T-helper 2 cell treated with Interferon-gamma antibody and Interleukin-4, amounts not matched to agents 100 ng/mL and 5 ng/mL, for 36 hours (primary cell): ENCODE data around the gene ARHGAP20. TPM values are rescaled to one million over a fixed set of nuclear protein-coding genes. Genes with fewer than 3 reads are reported as not detected.

ENCODE experiments used
- intact Hi-C: fragments of 100-400 bp; cut with micrococcal nuclease; formaldehyde crosslinking; loops from one replicate; pipeline ENCODE4 v1.15.1; 2023
- total RNA-seq: library from RNA; stranded (reverse); gene quantifications from 2 replicates; pipeline ENCODE4 v1.2.3, GENCODE V29; 2022

Gene ARHGAP20
- total RNA-seq, 1 donor from 2014 or later = not detected

GRCh38 chr11:110720431-110721275, 8.4 kb upstream of the ARHGAP20 start:
- intact Hi-C loops = no loop called here

- intact Hi-C loops = loop anchor here (10.0 kb wide), 1 partner anchor 518 kb away; no protein-coding TSS in a partner anchor
These were observed 4.1 kb upstream of the ARHGAP20 start for GRCh38 chr11:110716361-110716760.

- intact Hi-C loops = loop anchor here (10.0 kb wide), 1 partner anchor 519 kb away; no protein-coding TSS in a partner anchor
These were observed 3.3 kb upstream of the ARHGAP20 start for GRCh38 chr11:110715541-110715940.

GRCh38 chr11:110713449-110713776, 1.2 kb upstream of the ARHGAP20 start:
- intact Hi-C loops = loop anchor here (5.0 to 10.0 kb wide), 2 partner anchors 266 to 521 kb away; no protein-coding TSS in a partner anchor

- intact Hi-C loops = loop anchor here (5.0 to 10.0 kb wide), 2 partner anchors 266 to 522 kb away; no protein-coding TSS in a partner anchor
These were observed 617 bp upstream of the ARHGAP20 start for GRCh38 chr11:110712659-110713448.

GRCh38 chr11:110711448-110711775, 825 bp downstream of the ARHGAP20 start:
- intact Hi-C loops = loop anchor here (5.0 to 10.0 kb wide), 2 partner anchors 264 to 523 kb away; no protein-coding TSS in a partner anchor

GRCh38 chr11:110710628-110711381, 1.4 kb downstream of the ARHGAP20 start:
- intact Hi-C loops = loop anchor here (5.0 to 10.0 kb wide), 2 partner anchors 264 to 524 kb away; no protein-coding TSS in a partner anchor

GRCh38 chr11:110704210-110704864, 7.9 kb downstream of the ARHGAP20 start:
- intact Hi-C loops = no loop called here

- intact Hi-C loops = no loop called here
These were observed 20.3 kb downstream of the ARHGAP20 start for GRCh38 chr11:110691926-110692325.

GRCh38 chr11:110689306-110689705, 22.9 kb downstream of the ARHGAP20 start:
- intact Hi-C loops = no loop called here

- intact Hi-C loops = no loop called here
These were observed 32.8 kb downstream of the ARHGAP20 start for GRCh38 chr11:110679323-110679975.

GRCh38 chr11:110675548-110675947, 36.7 kb downstream of the ARHGAP20 start:
- intact Hi-C loops = no loop called here

GRCh38 chr11:110665689-110666465, 46.4 kb downstream of the ARHGAP20 start:
- intact Hi-C loops = no loop called here

- intact Hi-C loops = no loop called here
These were observed 56.3 kb downstream of the ARHGAP20 start for GRCh38 chr11:110655967-110656366.

GRCh38 chr11:110654456-110654855, 57.8 kb downstream of the ARHGAP20 start:
- intact Hi-C loops = no loop called here

- intact Hi-C loops = no loop called here
These were observed 67.0 kb downstream of the ARHGAP20 start for GRCh38 chr11:110645253-110645652.

GRCh38 chr11:110634370-110634769, 77.9 kb downstream of the ARHGAP20 start:
- intact Hi-C loops = no loop called here

- intact Hi-C loops = no loop called here
These were observed 80.7 kb downstream of the ARHGAP20 start for GRCh38 chr11:110631551-110631950.

GRCh38 chr11:110629594-110629993, 82.6 kb downstream of the ARHGAP20 start:
- intact Hi-C loops = no loop called here

- intact Hi-C loops = no loop called here
These were observed 90.4 kb downstream of the ARHGAP20 start for GRCh38 chr11:110621826-110622225.
